Measurements from ENCODE around the gene MUSK. TPM values are rescaled to one million over a fixed set of nuclear protein-coding genes. Genes with fewer than 3 reads are reported as not detected.

Gene MUSK
- total RNA-seq, 4 donors from 2014 or later, result 0.22 to 0.42 (median 0.27) TPM; not detected in 1

DNA sequence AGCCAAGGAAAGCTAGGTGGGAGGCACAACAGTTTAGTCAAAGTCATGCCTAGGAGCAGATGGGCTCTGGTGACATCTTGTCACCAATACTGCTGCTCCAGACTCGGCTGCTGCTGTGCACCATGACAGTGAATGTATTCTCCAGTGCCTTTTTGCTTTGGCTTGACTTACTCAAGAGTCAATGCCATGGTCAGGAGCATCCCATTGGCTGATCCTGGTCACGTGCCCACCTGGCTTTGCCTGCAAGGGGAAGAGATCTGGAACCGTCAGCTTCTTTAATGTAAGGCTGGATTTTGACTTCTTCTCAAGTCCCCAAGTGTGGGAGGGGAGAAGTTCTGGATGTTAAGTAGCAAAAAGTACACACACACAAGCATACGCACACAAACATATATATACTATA is 19.9 kb upstream of the MUSK start:
- Histone ChIP-seq H3K9me3 (no peaks in the 10 kb centered on the region), H3K27ac (no peak overlapping the region)
- intact Hi-C loops (cut with DNase I), result no loop called here

DNA sequence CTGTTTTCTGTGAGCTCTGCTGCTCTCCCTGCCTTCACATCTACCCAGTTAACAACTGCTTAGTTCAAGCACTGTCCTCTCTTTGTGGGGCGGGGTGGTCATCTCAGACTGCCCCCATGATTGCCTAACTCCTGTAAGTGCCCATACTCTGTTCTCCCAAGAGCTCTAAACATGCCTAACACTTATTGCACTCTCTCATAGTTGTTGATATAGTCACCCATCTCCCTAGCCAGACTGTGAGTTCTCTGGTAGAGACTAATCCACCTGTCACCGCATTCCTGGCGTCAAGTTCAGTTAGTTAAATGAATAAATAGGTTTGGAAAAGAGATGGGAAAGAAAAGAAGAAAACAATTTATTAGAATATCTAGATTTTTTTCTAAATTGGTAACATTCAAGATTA is 18.3 kb upstream of the MUSK start:
- Histone ChIP-seq H3K27me3 (no peaks in the 10 kb centered on the region), H3K4me3 (replicated peaks in 1 of 3) (no peak overlapping the region), H3K4me1 (peaks cover 0 to 3% of the 10 kb centered on the region in 2 donors), H3K9me3 (no peaks in the 10 kb centered on the region), H3K27ac (no peak overlapping the region), H3K36me3 (no peaks in the 10 kb centered on the region)
- intact Hi-C loops (cut with DNase I), result no loop called here
- DNase-seq, result no peak
- TF ChIP-seq POLR2A (IDR thresholded peaks at IDR 0.05), result no peak
- TF ChIP-seq, protein P1, sequence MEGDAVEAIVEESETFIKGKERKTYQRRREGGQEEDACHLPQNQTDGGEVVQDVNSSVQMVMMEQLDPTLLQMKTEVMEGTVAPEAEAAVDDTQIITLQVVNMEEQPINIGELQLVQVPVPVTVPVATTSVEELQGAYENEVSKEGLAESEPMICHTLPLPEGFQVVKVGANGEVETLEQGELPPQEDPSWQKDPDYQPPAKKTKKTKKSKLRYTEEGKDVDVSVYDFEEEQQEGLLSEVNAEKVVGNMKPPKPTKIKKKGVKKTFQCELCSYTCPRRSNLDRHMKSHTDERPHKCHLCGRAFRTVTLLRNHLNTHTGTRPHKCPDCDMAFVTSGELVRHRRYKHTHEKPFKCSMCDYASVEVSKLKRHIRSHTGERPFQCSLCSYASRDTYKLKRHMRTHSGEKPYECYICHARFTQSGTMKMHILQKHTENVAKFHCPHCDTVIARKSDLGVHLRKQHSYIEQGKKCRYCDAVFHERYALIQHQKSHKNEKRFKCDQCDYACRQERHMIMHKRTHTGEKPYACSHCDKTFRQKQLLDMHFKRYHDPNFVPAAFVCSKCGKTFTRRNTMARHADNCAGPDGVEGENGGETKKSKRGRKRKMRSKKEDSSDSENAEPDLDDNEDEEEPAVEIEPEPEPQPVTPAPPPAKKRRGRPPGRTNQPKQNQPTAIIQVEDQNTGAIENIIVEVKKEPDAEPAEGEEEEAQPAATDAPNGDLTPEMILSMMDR (IDR thresholded peaks at IDR 0.05), result no peak
- WGBS, 2 donors, result 45 to 60% methylated on average over 3 of the region's 3 CpGs

More for the DNA sequence above, 19.9 kb upstream of the MUSK start:
- TF ChIP-seq, protein P1 (IDR thresholded peaks at IDR 0.05), result no peak
- no peak for TF ChIP-seq POLR2A (IDR thresholded peaks at IDR 0.05)
- WGBS, 2 donors, result 87 to 95% methylated on average over 4 of the region's 4 CpGs
- no peaks in the 10 kb centered on the region for H3K27me3 ChIP-seq
- no peak overlapping the region for H3K4me3 ChIP-seq (replicated peaks in 1 of 3)
- DNase-seq, result no peak
- H3K4me1 ChIP-seq, result peaks cover 0 to 3% of the 10 kb centered on the region in 2 donors
- no peaks in the 10 kb centered on the region for H3K36me3 ChIP-seq

DNA sequence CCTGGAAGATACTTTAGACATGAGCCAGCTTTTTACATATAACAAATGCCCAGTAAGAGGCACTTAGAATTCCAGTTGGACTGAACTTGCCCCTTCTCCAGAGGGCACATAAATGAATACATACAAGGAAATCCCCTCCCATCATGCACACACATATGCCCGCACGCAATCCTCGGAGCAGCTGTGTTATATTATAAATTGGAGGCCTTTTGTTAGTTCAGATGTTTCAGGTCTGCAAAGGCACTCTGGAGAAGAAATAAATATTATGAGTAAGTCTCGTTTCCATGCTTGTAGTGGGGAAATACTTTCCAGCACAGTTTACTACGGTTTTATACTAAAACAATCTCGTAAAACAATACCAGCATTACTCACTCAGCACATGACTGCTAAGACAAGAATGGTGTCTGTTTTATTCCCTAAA is 17.6 kb upstream of the MUSK start:
- no peak overlapping the region for H3K4me3 ChIP-seq (replicated peaks in 1 of 3)
- 77 to 80% methylated on average over 6 of the region's 6 CpGs for WGBS, 2 donors
- peaks cover 0 to 3% of the 10 kb centered on the region in 2 donors for H3K4me1 ChIP-seq
- H3K36me3 ChIP-seq, result no peaks in the 10 kb centered on the region
- H3K9me3 ChIP-seq, result no peaks in the 10 kb centered on the region
- no peak overlapping the region for H3K27ac ChIP-seq
- intact Hi-C loops (cut with DNase I), result no loop called here
- TF ChIP-seq POLR2A (IDR thresholded peaks at IDR 0.05), result no peak
- TF ChIP-seq, protein P1 (IDR thresholded peaks at IDR 0.05), result no peak
- no peak for DNase-seq
- no peaks in the 10 kb centered on the region for H3K27me3 ChIP-seq

DNA sequence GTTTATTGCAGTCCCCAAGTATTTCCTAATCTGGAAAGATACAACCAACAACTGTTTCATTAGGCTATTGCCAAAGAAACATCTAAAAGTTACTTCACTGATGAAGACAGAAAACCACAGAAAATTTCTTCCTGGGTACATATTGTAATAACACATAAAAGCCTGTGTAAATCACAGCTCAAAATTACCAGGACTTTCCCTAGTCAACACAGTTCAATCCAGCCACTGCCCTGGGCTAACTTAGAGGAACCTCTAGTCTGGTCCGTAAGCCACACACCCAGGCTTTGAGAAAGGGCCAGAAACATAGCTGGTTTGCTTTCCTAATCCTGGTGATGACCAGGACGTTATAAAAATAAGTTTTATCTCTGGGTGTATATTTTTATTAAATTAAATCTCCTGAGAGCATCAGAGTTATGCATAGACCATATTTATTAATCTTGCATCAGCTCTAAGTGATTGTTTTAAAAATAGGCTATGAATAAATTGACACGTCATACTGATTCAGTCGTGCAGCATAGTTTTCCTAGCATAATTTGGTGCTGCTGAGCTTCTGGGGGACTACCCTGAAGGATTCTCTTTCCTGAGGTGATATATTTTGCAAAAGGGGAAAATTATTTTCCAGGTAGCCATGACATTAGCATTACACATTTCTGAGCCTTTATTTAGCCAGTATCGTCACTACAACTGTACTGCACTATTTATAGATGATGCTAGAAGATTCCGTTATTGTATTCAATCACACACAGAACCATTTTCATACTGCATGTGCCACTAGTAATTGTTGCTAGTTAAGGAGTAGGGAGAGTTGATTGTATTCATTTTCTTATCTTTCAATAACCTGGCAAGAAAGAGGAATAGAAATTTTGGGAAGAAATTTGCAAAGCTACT is 12.6 kb upstream of the MUSK start:
- TF ChIP-seq, protein P1 (IDR thresholded peaks at IDR 0.05), result no peak
- no peak for TF ChIP-seq POLR2A (IDR thresholded peaks at IDR 0.05)
- no peaks in the 10 kb centered on the region for H3K36me3 ChIP-seq
- intact Hi-C loops (cut with DNase I), result no loop called here
- H3K4me3 ChIP-seq (replicated peaks in 1 of 3), result no peak overlapping the region
- no peaks in the 10 kb centered on the region for H3K27me3 ChIP-seq
- no peaks in the 10 kb centered on the region for H3K4me1 ChIP-seq
- peak overlapping the region in 1 of 3 donors; percentile 15 for H3K27ac ChIP-seq
- DNase-seq, result peak; percentile 5 to 7
- no peaks in the 10 kb centered on the region for H3K9me3 ChIP-seq
- WGBS, 2 donors, result 72 to 74% methylated on average over 6 of the region's 6 CpGs

DNA sequence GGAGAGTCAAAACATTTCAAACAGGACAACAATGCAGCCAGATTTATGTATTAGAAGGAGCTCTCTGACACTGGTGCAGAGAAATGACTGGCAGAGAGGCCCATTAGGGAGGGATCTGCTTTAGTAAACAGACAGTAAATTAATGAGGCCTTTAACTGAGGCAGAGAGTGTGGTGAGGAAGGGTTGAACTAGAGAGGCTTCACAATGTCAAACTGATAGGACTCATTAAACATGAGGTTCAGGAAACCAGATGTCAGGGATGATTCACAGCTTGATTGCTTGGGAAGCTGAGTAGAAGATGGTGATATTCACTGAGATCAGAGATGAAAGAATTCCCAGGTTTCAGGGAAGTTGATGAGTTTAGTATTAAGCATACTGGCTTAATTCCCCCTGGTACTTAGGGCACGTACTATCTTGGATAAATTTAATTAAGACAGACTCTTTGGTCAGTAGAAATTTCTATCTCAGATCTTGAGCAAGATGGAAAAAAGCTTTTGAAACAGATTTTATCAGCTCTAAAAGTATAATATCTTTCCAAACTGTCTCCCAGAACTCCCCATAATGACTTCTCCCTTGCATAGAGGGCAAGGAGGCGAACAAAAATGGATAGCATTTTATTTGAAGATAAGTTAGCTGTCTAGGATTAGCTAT is 8.6 kb upstream of the MUSK start:
- Histone ChIP-seq H3K4me3 (replicated peaks in 1 of 3) (no peak overlapping the region), H3K4me1 (no peaks in the 10 kb centered on the region), H3K27ac (no peak overlapping the region), H3K9me3 (no peaks in the 10 kb centered on the region), H3K36me3 (no peaks in the 10 kb centered on the region), H3K27me3 (no peaks in the 10 kb centered on the region)
- 85 to 88% methylated on average over 2 of the region's 2 CpGs for WGBS, 2 donors
- intact Hi-C loops (cut with DNase I), result no loop called here
- DNase-seq, result no peak
- TF ChIP-seq POLR2A (IDR thresholded peaks at IDR 0.05), result no peak
- TF ChIP-seq, protein P1 (IDR thresholded peaks at IDR 0.05), result no peak
